Epithelial cell of proximal tubule (primary cell): ENCODE results near the gene SLC2A4RG. TPM values are rescaled to one million over a fixed set of nuclear protein-coding genes. Genes with fewer than 3 reads are reported as not detected.

Source experiments
- DNase-seq: peaks from one replicate; pipeline ENCODE4 v3.0.0-alpha.2; 2011; ENCODE audit warnings: low read depth
- H3K4me3 ChIP-seq: 2 replicates; pipeline ENCODE4 v1.5.1; 2011; ENCODE audit warnings: low read depth, mild to moderate bottlenecking, low read length
- CTCF ChIP-seq: conservative IDR thresholded peaks from 2 replicates; pipeline ENCODE4 v1.5.1; 2012; ENCODE audit warnings: low read depth, mild to moderate bottlenecking, low read length
- total RNA-seq: library from RNA; depleted of rRNA; stranded (reverse); fragments of >200 nt; gene quantifications from 2 replicates; pipeline ENCODE4 v1.2.3, GENCODE V29; 2015

The SLC2A4RG gene
- total RNA-seq, 1 donor from 2014 or later, result 91.5 TPM

GRCh38 chr20:63700199-63701050 lies 39.2 kb upstream of the SLC2A4RG start:
- no peak overlapping the region for H3K4me3 ChIP-seq
- no peak for DNase-seq
- no peak for TF ChIP-seq CTCF

- no peak for DNase-seq
- TF ChIP-seq CTCF, result no peak
- no peak overlapping the region for H3K4me3 ChIP-seq
These were observed 38.6 kb upstream of the SLC2A4RG start for GRCh38 chr20:63701051-63701328.

GRCh38 chr20:63701329-63702035 lies 38.1 kb upstream of the SLC2A4RG start:
- no peak overlapping the region for H3K4me3 ChIP-seq
- no peak for DNase-seq
- no peak for TF ChIP-seq CTCF

- DNase-seq, result no peak
- H3K4me3 ChIP-seq, result no peak overlapping the region
- TF ChIP-seq CTCF, result no peak
These were observed 37.4 kb upstream of the SLC2A4RG start for GRCh38 chr20:63702036-63702665.

GRCh38 chr20:63702751-63703470 lies 36.7 kb upstream of the SLC2A4RG start:
- DNase-seq, result no peak
- no peak overlapping the region for H3K4me3 ChIP-seq
- TF ChIP-seq CTCF, result no peak

- H3K4me3 ChIP-seq, result no peak overlapping the region
- no peak for TF ChIP-seq CTCF
- DNase-seq, result no peak
These were observed 36.1 kb upstream of the SLC2A4RG start for GRCh38 chr20:63703471-63703975.
